ENCODE data around the gene CEP19.

CEP19 gene

DNA sequence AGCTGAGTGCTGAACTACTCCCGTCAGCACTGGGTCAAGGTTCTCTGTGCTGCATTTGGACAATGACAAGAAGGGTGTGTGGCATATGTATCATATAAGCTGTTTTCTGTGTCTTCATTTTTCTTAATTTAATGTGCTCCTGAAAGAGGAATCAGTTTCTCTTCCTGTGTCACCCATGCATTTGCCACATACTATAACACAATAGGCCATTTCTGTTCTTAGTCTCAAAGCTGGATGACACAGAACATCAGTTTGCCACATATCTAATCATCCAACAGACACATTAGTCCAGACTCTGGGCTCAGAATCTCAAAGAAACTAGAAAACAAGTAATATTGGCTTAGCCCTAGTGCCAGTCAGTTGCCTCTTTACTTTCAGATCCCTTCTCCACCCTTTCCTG, 34.1 kb downstream of the CEP19 start:
- no peak overlapping the region for H2AFZ ChIP-seq
- no peaks in the 10 kb centered on the region for H3K4me1 ChIP-seq
- H3K9ac ChIP-seq: no peak overlapping the region
- no peak overlapping the region for H3K27ac ChIP-seq
- no peak overlapping the region for H3K4me2 ChIP-seq (ENCODE audit: low read length)
- no peaks in the 10 kb centered on the region for H3K36me3 ChIP-seq (ENCODE audit: control insufficient read depth, insufficient read depth, low read length)
- no peaks in the 10 kb centered on the region for H3K79me2 ChIP-seq
- no peak overlapping the region for H3K4me3 ChIP-seq (ENCODE audit: low read depth, low read length)
- no peak for TF ChIP-seq CTCF (IDR thresholded peaks at IDR 0.05)
- H3K27me3 ChIP-seq (ENCODE audit: control insufficient read depth, insufficient read depth, low read length): no peaks in the 10 kb centered on the region
- no peaks in the 10 kb centered on the region for H3K9me3 ChIP-seq (ENCODE audit: control insufficient read depth, low read length)

DNA sequence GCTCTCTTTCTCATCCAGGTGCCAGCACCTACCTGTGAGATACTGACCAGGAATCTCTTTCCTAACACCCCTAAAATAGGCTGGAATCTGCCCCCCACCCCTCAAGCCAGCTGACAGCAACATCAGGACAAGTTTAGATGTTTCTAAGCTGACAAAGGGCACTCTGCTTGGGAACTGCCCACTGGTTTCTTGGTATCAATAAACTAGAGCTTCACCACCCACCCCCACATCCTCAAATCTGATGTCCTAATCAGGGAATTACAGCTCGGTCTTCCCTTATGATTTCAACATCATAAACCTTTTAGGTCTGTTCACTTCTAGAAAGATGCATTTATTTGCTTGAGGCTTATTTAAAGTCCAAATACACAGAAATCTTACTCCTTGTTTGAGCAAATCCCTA, 34.7 kb downstream of the CEP19 start:
- no peak overlapping the region for H2AFZ ChIP-seq
- H3K27me3 ChIP-seq (ENCODE audit: control insufficient read depth, insufficient read depth, low read length): no peaks in the 10 kb centered on the region
- H3K4me2 ChIP-seq (ENCODE audit: low read length): no peak overlapping the region
- TF ChIP-seq CTCF (IDR thresholded peaks at IDR 0.05): no peak
- H3K4me3 ChIP-seq (ENCODE audit: low read depth, low read length): no peak overlapping the region
- no peaks in the 10 kb centered on the region for H3K36me3 ChIP-seq (ENCODE audit: control insufficient read depth, insufficient read depth, low read length)
- H3K9me3 ChIP-seq (ENCODE audit: control insufficient read depth, low read length): no peaks in the 10 kb centered on the region
- no peak overlapping the region for H3K9ac ChIP-seq
- no peaks in the 10 kb centered on the region for H3K4me1 ChIP-seq
- no peaks in the 10 kb centered on the region for H3K79me2 ChIP-seq
- no peak overlapping the region for H3K27ac ChIP-seq

DNA sequence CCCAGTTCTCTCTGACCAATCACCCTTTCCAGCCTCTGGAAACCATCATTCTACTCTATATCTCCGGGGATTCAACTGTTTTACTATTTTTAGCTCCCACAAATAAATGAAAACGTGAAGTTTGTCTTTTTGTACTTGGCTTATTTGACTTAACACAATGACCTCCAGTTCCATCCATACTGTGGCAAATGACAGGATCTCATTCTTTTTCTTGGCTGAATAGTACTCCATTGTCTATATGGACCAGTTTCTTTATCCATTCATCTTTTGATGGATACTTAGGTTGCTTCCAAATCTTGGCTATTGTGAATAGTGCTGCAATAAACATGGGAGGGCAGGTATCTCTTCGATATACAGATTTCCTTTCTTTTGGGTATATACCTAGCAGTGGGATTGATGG, 38.4 kb downstream of the CEP19 start:
- H2AFZ ChIP-seq: no peak overlapping the region
- no peak overlapping the region for H3K27ac ChIP-seq
- no peaks in the 10 kb centered on the region for H3K4me1 ChIP-seq
- H3K9me3 ChIP-seq (ENCODE audit: control insufficient read depth, low read length): no peaks in the 10 kb centered on the region
- no peaks in the 10 kb centered on the region for H3K36me3 ChIP-seq (ENCODE audit: control insufficient read depth, insufficient read depth, low read length)
- H3K79me2 ChIP-seq: no peaks in the 10 kb centered on the region
- no peak overlapping the region for H3K4me2 ChIP-seq (ENCODE audit: low read length)
- H3K27me3 ChIP-seq (ENCODE audit: control insufficient read depth, insufficient read depth, low read length): no peaks in the 10 kb centered on the region
- no peak overlapping the region for H3K9ac ChIP-seq
- no peak for TF ChIP-seq CTCF (IDR thresholded peaks at IDR 0.05)
- H3K4me3 ChIP-seq (ENCODE audit: low read depth, low read length): no peak overlapping the region

GRCh38 chr3:196670339-196670738, 41.7 kb downstream of the CEP19 start:
- no peak overlapping the region for H3K4me2 ChIP-seq (ENCODE audit: low read length)
- no peaks in the 10 kb centered on the region for H3K79me2 ChIP-seq
- H3K36me3 ChIP-seq (ENCODE audit: control insufficient read depth, insufficient read depth, low read length): no peaks in the 10 kb centered on the region
- no peak overlapping the region for H2AFZ ChIP-seq
- no peaks in the 10 kb centered on the region for H3K4me1 ChIP-seq
- TF ChIP-seq CTCF (IDR thresholded peaks at IDR 0.05): no peak
- no peaks in the 10 kb centered on the region for H3K9me3 ChIP-seq (ENCODE audit: control insufficient read depth, low read length)
- no peak overlapping the region for H3K9ac ChIP-seq
- no peak overlapping the region for H3K4me3 ChIP-seq (ENCODE audit: low read depth, low read length)
- H3K27ac ChIP-seq: no peak overlapping the region
- H3K27me3 ChIP-seq (ENCODE audit: control insufficient read depth, insufficient read depth, low read length): no peaks in the 10 kb centered on the region

GRCh38 chr3:196667056-196667825, 44.8 kb downstream of the CEP19 start:
- no peaks in the 10 kb centered on the region for H3K27me3 ChIP-seq (ENCODE audit: control insufficient read depth, insufficient read depth, low read length)
- no peak overlapping the region for H3K4me2 ChIP-seq (ENCODE audit: low read length)
- H2AFZ ChIP-seq: no peak overlapping the region
- H3K9ac ChIP-seq: no peak overlapping the region
- no peaks in the 10 kb centered on the region for H3K36me3 ChIP-seq (ENCODE audit: control insufficient read depth, insufficient read depth, low read length)
- no peaks in the 10 kb centered on the region for H3K79me2 ChIP-seq
- H3K27ac ChIP-seq: no peak overlapping the region
- no peaks in the 10 kb centered on the region for H3K9me3 ChIP-seq (ENCODE audit: control insufficient read depth, low read length)
- no peak overlapping the region for H3K4me3 ChIP-seq (ENCODE audit: low read depth, low read length)
- TF ChIP-seq CTCF (IDR thresholded peaks at IDR 0.05): no peak
- H3K4me1 ChIP-seq: peaks cover 11% of the 10 kb centered on the region
